SK-N-SH treated with all-trans-retinoic acid at 6 μM for 48 hours (cell line): Measurements from ENCODE around the gene GPRIN1.

Source experiments
- ARNTL ChIP-seq: fragments of 450-650 bp; formaldehyde crosslinking; IDR thresholded peaks from 2 replicates; pipeline ENCODE4 v1.5.0; 2020; ENCODE audit warnings: low read depth, mild to moderate bottlenecking, moderate library complexity, borderline replicate concordance
- CSDC2 ChIP-seq: fragments of 250-450 bp; sonication (Bioruptor Pico); IDR thresholded peaks from 2 replicates; pipeline ENCODE4 v1.5.0; 2020; ENCODE audit warnings: mild to moderate bottlenecking, moderate library complexity
- GLIS3 ChIP-seq: fragments of 250-450 bp; sonication (Bioruptor Pico); IDR thresholded peaks from 2 replicates; pipeline ENCODE4 v1.5.0; 2020; ENCODE audit warnings: mild to moderate bottlenecking, moderate library complexity
- ISL1 ChIP-seq: fragments of 250-450 bp; sonication (Bioruptor Pico); IDR thresholded peaks from 2 replicates; pipeline ENCODE4 v2.1.2; 2022; ENCODE audit warnings: mild to moderate bottlenecking, moderate library complexity
- OSR1 ChIP-seq: fragments of 250-450 bp; sonication (Bioruptor Pico); IDR thresholded peaks from 2 replicates; pipeline ENCODE4 v1.8.0; 2022; ENCODE audit warnings: moderate library complexity, mild to moderate bottlenecking, inconsistent platforms
- RARB ChIP-seq: fragments of 250-450 bp; sonication (Bioruptor Pico); IDR thresholded peaks from 2 replicates; pipeline ENCODE4 v1.8.0; 2021; ENCODE audit warnings: mild to moderate bottlenecking, moderate library complexity
- TOX ChIP-seq: fragments of 250-450 bp; sonication (Bioruptor Pico); IDR thresholded peaks from 2 replicates; pipeline ENCODE4 v1.8.0; 2021; ENCODE audit warnings: mild to moderate bottlenecking, moderate library complexity, borderline replicate concordance
- ZFP3 ChIP-seq: fragments of 250-450 bp; sonication (Bioruptor Pico); IDR thresholded peaks from 2 replicates; pipeline ENCODE4 v1.5.0; 2020; ENCODE audit warnings: mild to moderate bottlenecking, moderate library complexity
- ZFP30 ChIP-seq: fragments of 450-650 bp; formaldehyde crosslinking; IDR thresholded peaks from 2 replicates; pipeline ENCODE4 v1.5.0; 2022; ENCODE audit warnings: mild to moderate bottlenecking, moderate library complexity
- TF ChIP-seq, protein P1 (sequence below): fragments of 250-450 bp; sonication (Bioruptor Pico); IDR thresholded peaks from 2 replicates; pipeline ENCODE4 v1.5.0; 2020; ENCODE audit warnings: mild to moderate bottlenecking, moderate library complexity

DNA sequence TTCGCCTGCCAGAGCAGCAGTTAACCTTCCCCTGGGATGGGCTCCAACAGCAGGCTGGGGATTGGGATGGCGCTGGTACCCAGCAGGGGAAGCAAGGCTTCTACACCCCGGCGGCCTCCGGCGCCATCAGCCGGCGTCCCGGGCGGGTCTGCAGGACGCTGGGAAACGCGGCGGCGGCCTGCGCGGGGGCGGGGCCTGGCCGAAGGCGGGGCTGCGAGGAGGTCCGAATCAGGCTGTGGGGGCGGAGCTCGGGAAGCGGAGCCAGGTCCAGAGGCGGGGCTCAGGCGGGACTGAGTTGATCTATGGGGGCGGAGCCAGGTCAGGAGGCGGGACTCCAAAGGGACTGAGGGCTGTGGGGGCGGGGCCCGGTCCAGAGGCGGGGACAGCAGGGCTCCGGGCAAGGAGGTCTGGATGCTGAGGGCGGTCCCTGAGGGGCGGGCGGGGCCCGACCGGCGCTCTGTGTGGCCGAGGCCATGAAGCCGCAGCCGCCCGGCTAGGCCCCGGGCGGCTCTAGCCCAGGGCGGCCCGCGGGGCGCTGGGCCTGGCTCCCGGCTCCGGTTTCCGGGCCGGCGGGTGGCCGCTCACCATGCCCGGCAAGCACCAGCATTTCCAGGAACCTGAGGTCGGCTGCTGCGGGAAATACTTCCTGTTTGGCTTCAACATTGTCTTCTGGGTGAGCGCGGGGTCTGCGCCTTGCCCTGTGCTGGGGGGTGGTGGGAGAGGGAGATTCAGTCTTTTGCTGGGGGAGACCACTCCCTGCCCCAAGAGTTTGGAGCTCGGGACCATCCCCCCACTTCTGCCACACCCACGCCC is 37.3 kb upstream of the GPRIN1 start, which contains the start of gene TSPAN17:
- TF ChIP-seq TOX (CRISPR knock-in tag) (no peak), ISL1 (no peak), ARNTL (no peak), RARB (CRISPR knock-in tag) (no peak), CSDC2 (CRISPR knock-in tag) (no peak), OSR1 (no peak), GLIS3 (CRISPR knock-in tag) (no peak), ZFP3 (CRISPR knock-in tag) (no peak), ZFP30 (CRISPR knock-in tag) (no peak)
- TF ChIP-seq, protein P1, sequence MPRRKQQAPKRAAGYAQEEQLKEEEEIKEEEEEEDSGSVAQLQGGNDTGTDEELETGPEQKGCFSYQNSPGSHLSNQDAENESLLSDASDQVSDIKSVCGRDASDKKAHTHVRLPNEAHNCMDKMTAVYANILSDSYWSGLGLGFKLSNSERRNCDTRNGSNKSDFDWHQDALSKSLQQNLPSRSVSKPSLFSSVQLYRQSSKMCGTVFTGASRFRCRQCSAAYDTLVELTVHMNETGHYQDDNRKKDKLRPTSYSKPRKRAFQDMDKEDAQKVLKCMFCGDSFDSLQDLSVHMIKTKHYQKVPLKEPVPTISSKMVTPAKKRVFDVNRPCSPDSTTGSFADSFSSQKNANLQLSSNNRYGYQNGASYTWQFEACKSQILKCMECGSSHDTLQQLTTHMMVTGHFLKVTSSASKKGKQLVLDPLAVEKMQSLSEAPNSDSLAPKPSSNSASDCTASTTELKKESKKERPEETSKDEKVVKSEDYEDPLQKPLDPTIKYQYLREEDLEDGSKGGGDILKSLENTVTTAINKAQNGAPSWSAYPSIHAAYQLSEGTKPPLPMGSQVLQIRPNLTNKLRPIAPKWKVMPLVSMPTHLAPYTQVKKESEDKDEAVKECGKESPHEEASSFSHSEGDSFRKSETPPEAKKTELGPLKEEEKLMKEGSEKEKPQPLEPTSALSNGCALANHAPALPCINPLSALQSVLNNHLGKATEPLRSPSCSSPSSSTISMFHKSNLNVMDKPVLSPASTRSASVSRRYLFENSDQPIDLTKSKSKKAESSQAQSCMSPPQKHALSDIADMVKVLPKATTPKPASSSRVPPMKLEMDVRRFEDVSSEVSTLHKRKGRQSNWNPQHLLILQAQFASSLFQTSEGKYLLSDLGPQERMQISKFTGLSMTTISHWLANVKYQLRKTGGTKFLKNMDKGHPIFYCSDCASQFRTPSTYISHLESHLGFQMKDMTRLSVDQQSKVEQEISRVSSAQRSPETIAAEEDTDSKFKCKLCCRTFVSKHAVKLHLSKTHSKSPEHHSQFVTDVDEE (CRISPR knock-in tag), result no peak
